Keratinocyte (primary cell): ENCODE data around the gene ZNF521. TPM values are rescaled to one million over a fixed set of nuclear protein-coding genes. Genes with fewer than 3 reads are reported as not detected.

Source experiments
- DNase-seq: peaks from one replicate; pipeline ENCODE4 v3.0.0-alpha.2; 2011; ENCODE audit warnings: low read depth, missing footprints, low spot score
- FAIRE-seq: peaks from 2 replicates; lab custom pipeline; 2011; peaks lifted over from hg19 to GRCh38; lab: Jason Lieb, UNC
- H2AFZ ChIP-seq: 2 replicates; pipeline ENCODE4 v1.6.0; 2012; ENCODE audit warnings: low read length, control low read depth, inconsistent platforms; ENCODE audit not compliant: control insufficient read depth
- H3K27ac ChIP-seq: 2 replicates; pipeline ENCODE4 v1.5.1; 2011; ENCODE audit warnings: low read length; ENCODE audit not compliant: control insufficient read depth, insufficient read depth
- H3K27me3 ChIP-seq: 3 replicates; pipeline ENCODE4 v1.6.0; 2011; ENCODE audit warnings: low read length; ENCODE audit not compliant: control insufficient read depth, insufficient read depth; ENCODE audit errors: extremely low read depth
- H3K36me3 ChIP-seq, 2 experiments: 2 replicates in 1 of 2; 3 replicates in 1 of 2; pipeline ENCODE4 v1.5.1; 2011; ENCODE audit warnings: low read length in 2 of 2, mild to moderate bottlenecking in 1 of 2; ENCODE audit not compliant: control insufficient read depth in 2 of 2, insufficient read depth in 2 of 2; ENCODE audit errors: extremely low read depth in 1 of 2
- H3K4me1 ChIP-seq: 3 replicates; pipeline ENCODE4 v1.5.1; 2011; ENCODE audit warnings: low read length; ENCODE audit not compliant: control insufficient read depth, insufficient read depth; ENCODE audit errors: extremely low read depth
- H3K4me2 ChIP-seq: 3 replicates; pipeline ENCODE4 v1.6.0; 2011; ENCODE audit warnings: low read depth, low read length; ENCODE audit not compliant: control insufficient read depth, insufficient read depth; ENCODE audit errors: extremely low read depth
- H3K4me3 ChIP-seq, 3 experiments: fragments of 200-600 bp in 1 of 3; sonication (generic) in 1 of 3; 2 replicates in 2 of 3; 3 replicates in 1 of 3; pipeline ENCODE4 v1.5.1; 2011 to 2016; ENCODE audit warnings: low read length in 3 of 3, mild to moderate bottlenecking in 3 of 3, control low read depth in 2 of 3, inconsistent platforms in 1 of 3, low read depth in 1 of 3, mixed read lengths in 1 of 3, mixed run types in 1 of 3, moderate library complexity in 1 of 3; ENCODE audit not compliant: control insufficient read depth in 2 of 3, insufficient read depth in 2 of 3; ENCODE audit errors: extremely low read depth in 1 of 3
- H3K79me2 ChIP-seq: 2 replicates; pipeline ENCODE4 v1.6.0; 2012; ENCODE audit warnings: low read length; ENCODE audit not compliant: control insufficient read depth, insufficient read depth
- H3K9ac ChIP-seq: 3 replicates; pipeline ENCODE4 v1.6.0; 2011; ENCODE audit warnings: low read length; ENCODE audit not compliant: control insufficient read depth, insufficient read depth; ENCODE audit errors: extremely low read depth
- H3K9me1 ChIP-seq: 3 replicates; pipeline ENCODE4 v1.6.0; 2011; ENCODE audit warnings: low read length; ENCODE audit not compliant: control insufficient read depth, insufficient read depth; ENCODE audit errors: extremely low read depth
- H3K9me3 ChIP-seq: 2 replicates; pipeline ENCODE4 v1.5.1; 2012; ENCODE audit warnings: low read depth, low read length; ENCODE audit not compliant: control insufficient read depth
- H4K20me1 ChIP-seq: 3 replicates; pipeline ENCODE4 v1.6.0; 2011; ENCODE audit warnings: low read length; ENCODE audit not compliant: control insufficient read depth, insufficient read depth; ENCODE audit errors: extremely low read depth
- EZH2 ChIP-seq: IDR thresholded peaks from one replicate; pipeline ENCODE4 v1.6.1; 2012; ENCODE audit warnings: inconsistent platforms, mild to moderate bottlenecking, low read length, moderate library complexity
- dilution Hi-C: fragments of 300-500 bp; cut with MboI; formaldehyde crosslinking; loops from one replicate; pipeline ENCODE4 v1.7.0; 2020; ENCODE audit warnings: low sequenced_read_pairs; ENCODE audit not compliant: extremely low pct_ligation_motif_present
- polyA plus RNA-seq, 5 experiments: library from polyadenylated mRNA; depleted of rRNA in 3 of 5; stranded (reverse) in 3 of 5; stranded (forward) in 1 of 5; unstranded in 1 of 5; fragments of >200 nt; gene quantifications; 1 replicate in 1 of 5; 2 replicates in 3 of 5; 3 replicates in 1 of 5; pipeline versions ENCODE4 v1.2.1 to v1.2.3, GENCODE V29; 2011 to 2012; ENCODE audit warnings: missing spikeins in 2 of 5, low read depth in 1 of 5, low replicate concordance in 1 of 5
- TF ChIP-seq, protein P1 (sequence below), 3 experiments: IDR thresholded peaks in 1 of 3; conservative IDR thresholded peaks in 1 of 3; optimal IDR thresholded peaks in 1 of 3; 2 replicates in 2 of 3; 3 replicates in 1 of 3; pipeline versions ENCODE3 to v1.5.1; 2011; ENCODE audit warnings: low read length in 3 of 3, mild to moderate bottlenecking in 3 of 3, moderate library complexity in 2 of 3, control low read depth in 1 of 3, inconsistent platforms in 1 of 3; ENCODE audit not compliant: insufficient read depth in 2 of 3; ENCODE audit errors: extremely low read depth in 1 of 3

ZNF521 gene
- polyA plus RNA-seq, 1 donor (not counting 4 experiments of a cell fraction or from before 2014, with no cell fraction given): 0.07 TPM

DNA sequence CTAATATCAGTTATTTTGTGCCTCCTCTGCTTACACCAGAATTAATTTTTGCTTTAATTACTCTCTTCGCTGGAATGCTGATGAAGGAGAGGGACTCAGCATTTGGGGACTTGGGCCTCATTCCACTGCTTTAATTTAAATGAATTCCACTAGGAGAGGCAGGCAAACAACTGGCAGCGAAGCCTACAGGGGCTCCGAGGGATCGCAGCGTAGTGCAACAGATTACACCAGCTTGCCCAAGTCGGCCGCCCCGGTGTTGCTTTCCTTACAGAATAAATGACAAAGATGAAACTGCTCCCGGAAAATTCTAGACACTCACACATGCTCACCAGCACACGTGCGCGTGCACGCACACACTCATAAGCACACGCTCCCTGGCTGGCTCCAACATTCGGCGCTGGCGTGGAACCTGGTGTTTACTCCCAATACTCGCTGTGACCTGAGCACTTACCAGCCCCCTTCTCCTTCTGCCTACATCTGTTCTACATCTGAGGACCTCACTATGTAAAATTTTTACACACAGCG is 175.4 kb downstream of the ZNF521 start:
- Histone ChIP-seq H3K9me3 (no peaks in the 10 kb centered on the region), H3K9ac (no peak overlapping the region), H3K4me1 (no peaks in the 10 kb centered on the region), H3K36me3 (no peaks in the 10 kb centered on the region), H4K20me1 (no peaks in the 10 kb centered on the region), H3K79me2 (no peaks in the 10 kb centered on the region), H3K9me1 (no peaks in the 10 kb centered on the region), H3K4me2 (no peak overlapping the region), H3K27me3 (no peaks in the 10 kb centered on the region), H3K27ac (no peak overlapping the region), H3K4me3 (no peak overlapping the region), H2AFZ (no peak overlapping the region)
- FAIRE-seq (no peak), DNase-seq (no peak)
- no peak for TF ChIP-seq EZH2
- TF ChIP-seq, protein P1, sequence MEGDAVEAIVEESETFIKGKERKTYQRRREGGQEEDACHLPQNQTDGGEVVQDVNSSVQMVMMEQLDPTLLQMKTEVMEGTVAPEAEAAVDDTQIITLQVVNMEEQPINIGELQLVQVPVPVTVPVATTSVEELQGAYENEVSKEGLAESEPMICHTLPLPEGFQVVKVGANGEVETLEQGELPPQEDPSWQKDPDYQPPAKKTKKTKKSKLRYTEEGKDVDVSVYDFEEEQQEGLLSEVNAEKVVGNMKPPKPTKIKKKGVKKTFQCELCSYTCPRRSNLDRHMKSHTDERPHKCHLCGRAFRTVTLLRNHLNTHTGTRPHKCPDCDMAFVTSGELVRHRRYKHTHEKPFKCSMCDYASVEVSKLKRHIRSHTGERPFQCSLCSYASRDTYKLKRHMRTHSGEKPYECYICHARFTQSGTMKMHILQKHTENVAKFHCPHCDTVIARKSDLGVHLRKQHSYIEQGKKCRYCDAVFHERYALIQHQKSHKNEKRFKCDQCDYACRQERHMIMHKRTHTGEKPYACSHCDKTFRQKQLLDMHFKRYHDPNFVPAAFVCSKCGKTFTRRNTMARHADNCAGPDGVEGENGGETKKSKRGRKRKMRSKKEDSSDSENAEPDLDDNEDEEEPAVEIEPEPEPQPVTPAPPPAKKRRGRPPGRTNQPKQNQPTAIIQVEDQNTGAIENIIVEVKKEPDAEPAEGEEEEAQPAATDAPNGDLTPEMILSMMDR (optimal IDR thresholded peaks at IDR 0.05 in 1 of 3, IDR thresholded peaks at IDR 0.05 in 1 of 3, conservative IDR thresholded peaks at IDR 0.05 in 1 of 3; ENCODE audit: extremely low read depth in 1 of 3, insufficient read depth in 2 of 3, low read length in 3 of 3): no peak
- dilution Hi-C loops: no loop called here

DNA sequence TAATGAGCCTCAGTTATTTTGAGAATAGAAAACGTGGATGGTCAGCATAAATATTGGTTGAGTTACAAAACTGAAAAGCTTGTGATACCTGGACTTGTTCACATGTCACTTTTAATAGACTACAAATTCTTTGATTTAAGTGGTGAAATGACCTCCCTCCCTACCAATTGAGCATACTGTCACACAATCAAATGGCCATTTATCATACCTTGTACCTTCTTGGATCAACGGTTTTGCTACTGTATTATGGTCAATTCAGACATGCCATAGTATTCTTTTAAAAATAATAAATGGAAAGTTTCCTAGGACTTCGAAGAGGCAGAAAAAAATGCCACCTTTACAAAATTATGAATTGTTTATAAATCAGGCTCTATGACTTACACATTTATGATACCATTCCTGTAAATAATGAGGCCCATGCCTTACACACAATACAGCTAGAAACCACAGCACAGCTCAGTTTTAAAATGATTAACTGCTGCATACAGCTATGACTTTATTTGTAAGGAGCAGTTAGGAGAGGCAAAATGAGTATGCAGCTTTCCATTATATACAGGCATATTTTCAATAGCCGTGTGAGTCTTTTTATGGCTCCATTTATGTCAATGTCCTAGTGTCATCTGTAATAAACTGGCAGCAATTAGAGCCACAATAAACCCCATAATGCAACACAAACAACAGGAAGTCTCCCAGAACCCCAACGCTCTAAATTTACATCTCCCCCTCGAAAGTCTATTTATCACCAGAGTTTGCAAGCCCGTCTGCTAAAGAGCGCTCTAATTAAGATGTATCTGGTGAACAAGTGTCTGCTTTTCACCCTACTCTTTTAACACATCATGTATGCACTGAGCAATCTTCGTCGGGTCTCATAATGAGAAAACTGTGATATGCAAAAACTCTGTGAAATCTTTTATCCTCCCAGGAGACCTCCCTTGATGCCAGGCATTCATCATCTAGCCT is 176.1 kb downstream of the ZNF521 start:
- H2AFZ ChIP-seq: no peak overlapping the region
- FAIRE-seq (no peak), DNase-seq (no peak)
- no peak overlapping the region for H3K9ac ChIP-seq
- no peaks in the 10 kb centered on the region for H3K36me3 ChIP-seq
- dilution Hi-C loops: no loop called here
- no peak overlapping the region for H3K4me2 ChIP-seq
- H3K4me3 ChIP-seq: no peak overlapping the region
- TF ChIP-seq, protein P1 (optimal IDR thresholded peaks at IDR 0.05 in 1 of 3, IDR thresholded peaks at IDR 0.05 in 1 of 3, conservative IDR thresholded peaks at IDR 0.05 in 1 of 3; ENCODE audit: extremely low read depth in 1 of 3, insufficient read depth in 2 of 3, low read length in 3 of 3): no peak
- no peak for TF ChIP-seq EZH2
- no peaks in the 10 kb centered on the region for H3K79me2 ChIP-seq
- H3K9me3 ChIP-seq: no peaks in the 10 kb centered on the region
- H3K27ac ChIP-seq: no peak overlapping the region
- no peaks in the 10 kb centered on the region for H3K4me1 ChIP-seq
- H4K20me1 ChIP-seq: no peaks in the 10 kb centered on the region
- no peaks in the 10 kb centered on the region for H3K9me1 ChIP-seq
- no peaks in the 10 kb centered on the region for H3K27me3 ChIP-seq
